Kidney (tissue), 14 donors: Measurements from ENCODE around the gene ZNF480. TPM values are rescaled to one million over a fixed set of nuclear protein-coding genes. Genes with fewer than 3 reads are reported as not detected.

Experiments
- DNase-seq, 5 donors: peaks; one replicate each; pipeline ENCODE4 v3.0.0-alpha.2; 2013 to 2020
- FAIRE-seq: peaks from 2 replicates; lab custom pipeline; 2012; peaks lifted over from hg19 to GRCh38; lab: Jason Lieb, UNC
- H3K27ac ChIP-seq, 2 donors: one replicate each; pipeline ENCODE4 v1.7.0; 2013; ENCODE audit warnings: low read depth in 2 of 2, low read length in 2 of 2, inconsistent platforms in 1 of 2
- H3K27me3 ChIP-seq: one replicate; pipeline ENCODE4 v1.7.1; 2013; ENCODE audit warnings: low read length, inconsistent platforms; ENCODE audit not compliant: control insufficient read depth, insufficient read depth
- H3K36me3 ChIP-seq, 3 donors: one replicate each; pipeline versions ENCODE4 v1.7.0 to v1.7.1; 2013; ENCODE audit warnings: low read length in 3 of 3, control low read depth in 1 of 3, inconsistent platforms in 1 of 3; ENCODE audit not compliant: insufficient read depth in 3 of 3, control insufficient read depth in 2 of 3
- H3K4me1 ChIP-seq, 3 donors: one replicate each; pipeline versions ENCODE4 v1.7.0 to v1.7.1; 2013; ENCODE audit warnings: low read length in 3 of 3, inconsistent platforms in 1 of 3, low read depth in 1 of 3; ENCODE audit not compliant: control insufficient read depth in 2 of 3, insufficient read depth in 2 of 3
- H3K4me3 ChIP-seq, 3 donors: one replicate each; pipeline versions ENCODE4 v1.7.0 to v1.8.1; 2013; ENCODE audit warnings: low read length in 3 of 3, control low read depth in 1 of 3, inconsistent platforms in 1 of 3
- H3K9ac ChIP-seq, 3 donors: one replicate each; pipeline versions ENCODE4 v1.7.0 to v1.7.1; 2013; ENCODE audit warnings: low read length in 3 of 3, control low read depth in 1 of 3, inconsistent platforms in 1 of 3
- H3K9me3 ChIP-seq, 3 donors: one replicate each; pipeline versions ENCODE4 v1.7.0 to v1.7.1; 2013; ENCODE audit warnings: low read length in 3 of 3, control low read depth in 1 of 3, inconsistent platforms in 1 of 3; ENCODE audit not compliant: control insufficient read depth in 2 of 3, insufficient read depth in 1 of 3
- CTCF ChIP-seq: IDR thresholded peaks from 3 replicates; pipeline ENCODE4 v1.5.1; 2012; ENCODE audit warnings: mild to moderate bottlenecking, moderate library complexity, borderline replicate concordance; ENCODE audit not compliant: insufficient read depth; ENCODE audit errors: extremely low read depth
- intact Hi-C: fragments of 100-400 bp; cut with DNase I; formaldehyde crosslinking; loops from one replicate; pipeline ENCODE4 v1.11.1; 2022
- polyA plus RNA-seq: library from polyadenylated mRNA; stranded (reverse); fragments of 350-450 nt; fragmentation: Illumina TruSeq; extraction: RNeasy Lipid Tissue Mini Kit (QIAGEN cat#74804); gene quantifications from one replicate; pipeline ENCODE4 v1.2.3, GENCODE V29; 2014; ENCODE audit warnings: low read depth, low replicate concordance; ENCODE audit not compliant: insufficient read depth
- total RNA-seq: library from RNA; stranded (reverse); fragmentation: NEBNext Ultra II Directional; extraction: Animal tissue kit (Norgen Biotek cat#: 25700); gene quantifications from one replicate; pipeline ENCODE4 v1.2.1, GENCODE V29; 2021
- donor health status: control.
- donor health status: control.
- donor health status: control.
- donor health status: control.
- donor health status: control.
- donor health status: DM: yes; HTN: yes; CAD: no.
- donor health status: Normal renal cell carcinoma (clear cell type).

The ZNF480 gene
- total and polyA plus RNA-seq, 2 donors from 2014 or later: 10.4 to 13.2 TPM

GRCh38 chr19:52269338-52270261 is 27.4 kb upstream of the ZNF480 start, which contains the start of gene ZNF766:
Gene ZNF766 (plus strand): TSS chr19:52269587. CDS start chr19:52269614, 27 bp downstream.
- DNase-seq (peak; percentile 97 to 99 (median 98)), FAIRE-seq (peak; percentile 83)
- H3K27ac ChIP-seq: peak within 1 kb of the TSS; percentile 90 to 98
- H3K9me3 ChIP-seq: no peaks in the 10 kb centered on the region
- intact Hi-C loops: no loop called here
- H3K27me3 ChIP-seq: no peaks in the 10 kb centered on the region
- peaks cover 0 to 10% (median 4%) of the 10 kb centered on the region in 3 donors for H3K4me1 ChIP-seq
- no peak for TF ChIP-seq CTCF
- H3K9ac ChIP-seq: peak within 1 kb of the TSS; percentile 86 to 98 (median 87)
- H3K36me3 ChIP-seq: peaks cover 0 to 2% (median 0%) of the 10 kb centered on the region in 3 donors
- H3K4me3 ChIP-seq: peak within 1 kb of the TSS; percentile 93 to 100 (median 97)

- H3K4me3 ChIP-seq: peak overlapping the region; percentile 93 to 100 (median 97)
- H3K4me1 ChIP-seq: peaks cover 0 to 10% (median 4%) of the 10 kb centered on the region in 3 donors
- H3K36me3 ChIP-seq: peaks cover 0 to 2% (median 0%) of the 10 kb centered on the region in 3 donors
- peak overlapping the region; percentile 90 to 98 for H3K27ac ChIP-seq
- H3K9ac ChIP-seq: peak overlapping the region; percentile 86 to 98 (median 87)
- FAIRE-seq: no peak
- no peak for TF ChIP-seq CTCF
- intact Hi-C loops: no loop called here
- peak in 3 of 5 donors; percentile 18 to 46 (median 29) for DNase-seq
- H3K9me3 ChIP-seq: no peaks in the 10 kb centered on the region
- no peaks in the 10 kb centered on the region for H3K27me3 ChIP-seq
Measured at GRCh38 chr19:52270266-52270885, 26.6 kb upstream of the ZNF480 start.

- Histone ChIP-seq H3K4me3 (no peak overlapping the region), H3K36me3 (peaks cover 0 to 2% (median 0%) of the 10 kb centered on the region in 3 donors), H3K4me1 (peaks cover 0 to 10% (median 4%) of the 10 kb centered on the region in 3 donors), H3K27me3 (no peaks in the 10 kb centered on the region), H3K9ac (no peak overlapping the region), H3K27ac (no peak overlapping the region), H3K9me3 (no peaks in the 10 kb centered on the region)
- intact Hi-C loops: no loop called here
- no peak for DNase-seq
- FAIRE-seq: no peak
- no peak for TF ChIP-seq CTCF
Measured at GRCh38 chr19:52273301-52273700, 23.7 kb upstream of the ZNF480 start.
